Osteoblast (primary cell): ENCODE results near the gene RETREG2. TPM values are rescaled to one million over a fixed set of nuclear protein-coding genes. Genes with fewer than 3 reads are reported as not detected.

Source experiments
- DNase-seq: peaks from one replicate; pipeline ENCODE4 v3.0.0; 2011; ENCODE audit warnings: low spot score, mixed read lengths; ENCODE audit not compliant: insufficient read length; ENCODE audit errors: missing footprints
- H2AFZ ChIP-seq: 2 replicates; pipeline ENCODE4 v1.6.0; 2011; ENCODE audit warnings: mild to moderate bottlenecking, low read length
- H3K27ac ChIP-seq: 2 replicates; pipeline ENCODE4 v1.5.1; 2011; ENCODE audit warnings: mild to moderate bottlenecking, low read depth, low read length, moderate library complexity
- H3K27me3 ChIP-seq: 2 replicates; pipeline ENCODE4 v1.6.0; 2012; ENCODE audit warnings: mild to moderate bottlenecking, control low read depth, inconsistent platforms, low read length, moderate library complexity; ENCODE audit not compliant: insufficient read depth
- H3K36me3 ChIP-seq: 2 replicates; pipeline ENCODE4 v1.5.1; 2011; ENCODE audit warnings: mild to moderate bottlenecking, low read length, control low read depth, moderate library complexity; ENCODE audit not compliant: insufficient read depth
- H3K4me1 ChIP-seq: 2 replicates; pipeline ENCODE4 v1.5.1; 2011; ENCODE audit warnings: mild to moderate bottlenecking, low read length, control low read depth, moderate library complexity; ENCODE audit not compliant: insufficient read depth
- H3K4me2 ChIP-seq: 2 replicates; pipeline ENCODE4 v1.6.0; 2011; ENCODE audit warnings: mild to moderate bottlenecking, low read length; ENCODE audit not compliant: insufficient read depth
- H3K4me3 ChIP-seq: fragments of 200-600 bp; sonication (generic); 3 replicates; pipeline ENCODE4 v1.5.1; 2012; ENCODE audit warnings: mild to moderate bottlenecking, low read length, inconsistent platforms; ENCODE audit not compliant: insufficient read depth
- H3K79me2 ChIP-seq: 2 replicates; pipeline ENCODE4 v1.6.0; 2012; ENCODE audit warnings: mild to moderate bottlenecking, low read length, control low read depth, inconsistent platforms; ENCODE audit not compliant: insufficient read depth
- H3K9me3 ChIP-seq: 2 replicates; pipeline ENCODE4 v1.5.1; 2011; ENCODE audit warnings: low read depth, low read length, control low read depth
- H4K20me1 ChIP-seq: 2 replicates; pipeline ENCODE4 v1.6.0; 2012; ENCODE audit warnings: mild to moderate bottlenecking, low read length, control low read depth; ENCODE audit not compliant: insufficient read depth
- CTCF ChIP-seq: IDR thresholded peaks from 2 replicates; pipeline ENCODE4 v1.5.1; 2011; ENCODE audit warnings: mild to moderate bottlenecking, low read depth, low read length, moderate library complexity; ENCODE audit errors: extremely low read depth
- total RNA-seq: library from RNA; depleted of rRNA; stranded (reverse); fragments of >200 nt; gene quantifications from 2 replicates; pipeline ENCODE4 v1.2.3, GENCODE V29; 2012

The RETREG2 gene
- total RNA-seq, 1 donor: 121 TPM

DNA sequence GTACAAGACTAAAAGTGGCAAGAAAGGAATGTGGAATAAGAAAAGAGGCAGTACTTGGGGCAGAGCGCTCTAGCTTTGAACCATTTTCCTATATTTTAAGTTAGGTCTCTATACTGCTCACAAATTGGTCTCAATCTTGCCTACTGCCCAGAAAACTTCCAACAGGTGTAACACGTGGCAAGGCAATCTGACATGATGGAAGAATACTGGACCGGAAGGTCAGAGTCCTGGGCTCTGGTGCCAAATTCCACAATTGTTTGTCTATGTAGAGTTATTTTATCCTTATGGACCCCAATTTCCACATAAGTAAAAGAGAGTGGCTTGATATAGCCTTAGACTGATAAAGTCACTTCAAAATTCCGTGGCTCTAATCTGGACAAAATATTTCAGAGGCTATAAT is 46.3 kb upstream of the RETREG2 start:
- no peaks in the 10 kb centered on the region for H3K9me3 ChIP-seq
- no peak overlapping the region for H3K4me2 ChIP-seq
- no peak overlapping the region for H3K4me3 ChIP-seq
- no peak overlapping the region for H2AFZ ChIP-seq
- H3K79me2 ChIP-seq: no peaks in the 10 kb centered on the region
- H3K27me3 ChIP-seq: no peaks in the 10 kb centered on the region
- H4K20me1 ChIP-seq: peaks cover 4% of the 10 kb centered on the region
- no peaks in the 10 kb centered on the region for H3K36me3 ChIP-seq
- no peak overlapping the region for H3K27ac ChIP-seq
- H3K4me1 ChIP-seq: no peaks in the 10 kb centered on the region
- TF ChIP-seq CTCF: no peak
- DNase-seq: no peak

DNA sequence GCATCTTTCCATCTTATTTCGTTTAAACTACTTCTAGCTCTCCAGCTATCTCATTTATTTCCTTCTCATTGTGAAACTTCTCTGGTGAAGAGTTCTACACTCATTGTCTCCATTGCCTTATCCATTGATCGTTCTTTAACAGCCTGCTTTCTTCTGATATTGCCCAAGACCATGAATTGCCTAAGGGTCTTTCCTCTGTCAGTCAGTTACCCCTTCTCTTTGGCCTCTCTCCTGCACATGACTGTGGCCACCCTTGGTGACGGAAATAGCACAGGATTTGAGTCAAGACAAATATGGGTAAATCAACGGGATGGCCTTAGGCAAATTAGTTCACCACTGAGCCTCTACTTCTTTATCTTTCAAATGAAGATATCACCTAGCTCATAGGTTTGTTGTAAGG is 44.1 kb upstream of the RETREG2 start:
- no peaks in the 10 kb centered on the region for H3K36me3 ChIP-seq
- no peak overlapping the region for H3K4me3 ChIP-seq
- no peak overlapping the region for H3K4me2 ChIP-seq
- DNase-seq: no peak
- no peak overlapping the region for H2AFZ ChIP-seq
- no peaks in the 10 kb centered on the region for H3K27me3 ChIP-seq
- H3K9me3 ChIP-seq: no peaks in the 10 kb centered on the region
- no peaks in the 10 kb centered on the region for H3K4me1 ChIP-seq
- H3K27ac ChIP-seq: no peak overlapping the region
- peaks cover 4% of the 10 kb centered on the region for H4K20me1 ChIP-seq
- no peak for TF ChIP-seq CTCF
- no peaks in the 10 kb centered on the region for H3K79me2 ChIP-seq

DNA sequence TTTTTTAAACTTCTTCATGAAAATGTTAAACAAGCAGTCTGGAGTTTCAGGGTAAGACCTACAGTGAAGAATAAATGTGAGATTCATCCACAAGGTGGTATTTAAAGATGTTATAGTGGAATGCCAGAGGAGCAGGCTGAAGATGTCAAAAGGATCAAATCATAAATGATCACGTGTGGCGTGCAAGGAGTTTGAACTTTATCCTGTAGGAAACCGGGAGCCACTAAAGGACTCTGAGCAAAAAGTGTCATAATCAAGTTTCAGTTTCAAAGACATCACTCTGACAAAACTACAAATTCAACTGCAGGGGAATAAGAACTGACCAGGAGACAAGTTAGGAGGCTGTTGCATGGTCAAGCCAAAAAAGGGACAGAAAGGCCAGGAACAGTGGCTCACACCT is 37.4 kb upstream of the RETREG2 start:
- H2AFZ ChIP-seq: no peak overlapping the region
- no peaks in the 10 kb centered on the region for H3K79me2 ChIP-seq
- H4K20me1 ChIP-seq: peaks cover 7% of the 10 kb centered on the region
- no peaks in the 10 kb centered on the region for H3K9me3 ChIP-seq
- peaks cover 3% of the 10 kb centered on the region for H3K36me3 ChIP-seq
- no peak overlapping the region for H3K4me3 ChIP-seq
- H3K27ac ChIP-seq: no peak overlapping the region
- DNase-seq: no peak
- no peak for TF ChIP-seq CTCF
- H3K4me1 ChIP-seq: peaks cover 13% of the 10 kb centered on the region
- H3K27me3 ChIP-seq: no peaks in the 10 kb centered on the region
- no peak overlapping the region for H3K4me2 ChIP-seq

- Histone ChIP-seq H3K4me2 (peak overlapping the region; percentile 52), H3K79me2 (no peaks in the 10 kb centered on the region), H2AFZ (no peak overlapping the region), H3K36me3 (peaks cover 3% of the 10 kb centered on the region), H3K9me3 (no peaks in the 10 kb centered on the region), H3K4me1 (peaks cover 13% of the 10 kb centered on the region), H3K27ac (peak overlapping the region; percentile 12), H4K20me1 (peaks cover 7% of the 10 kb centered on the region), H3K4me3 (no peak overlapping the region), H3K27me3 (no peaks in the 10 kb centered on the region)
- TF ChIP-seq CTCF: peak; percentile 48
- peak; percentile 92 for DNase-seq
Measured at GRCh38 chr2:219142329-219142728, 35.7 kb upstream of the RETREG2 start.
